ENCODE measurements around the gene ZCCHC7.

GRCh38 chr9:37290366-37290939 is 170.1 kb downstream of the ZCCHC7 start:
- TF ChIP-seq CTCF (IDR thresholded peaks at IDR 0.05) (no peak), POLR2A (IDR thresholded peaks at IDR 0.05) (no peak)
